Ureter (tissue), 1 donor: ENCODE measurements around the gene PIGM. TPM values are rescaled to one million over a fixed set of nuclear protein-coding genes. Genes with fewer than 3 reads are reported as not detected.

Experiments used
- DNase-seq: peaks from one replicate; pipeline ENCODE4 v3.0.0-alpha.2; 2020; ENCODE audit warnings: low spot score
- total RNA-seq: library from RNA; stranded (reverse); gene quantifications from one replicate; pipeline ENCODE4 v1.2.4, GENCODE V29; 2023
- donor health status: DM: yes; HTN: yes; CAD: no.

Gene PIGM
- total RNA-seq, 1 donor from 2014 or later: 11.1 TPM

DNA sequence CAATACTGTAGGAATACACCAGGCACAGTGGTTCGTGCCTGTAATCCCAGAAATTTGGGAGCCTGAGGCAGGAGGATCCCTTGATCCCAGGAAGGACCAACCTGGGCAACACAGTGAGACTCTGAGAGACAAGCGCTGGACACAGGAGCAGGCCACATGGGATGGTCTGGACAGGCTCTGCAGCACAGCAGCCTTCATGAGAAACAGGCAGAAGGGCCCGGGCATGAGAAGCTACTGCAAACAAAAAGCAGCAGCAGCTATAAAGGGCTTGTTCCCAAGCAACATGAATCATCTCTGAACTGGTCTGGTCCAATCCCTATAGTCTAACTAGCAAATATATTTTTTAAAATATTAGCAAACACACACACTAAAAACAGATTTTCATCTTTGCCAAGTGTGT is 42.2 kb downstream of the PIGM start:
- no peak for DNase-seq

DNA sequence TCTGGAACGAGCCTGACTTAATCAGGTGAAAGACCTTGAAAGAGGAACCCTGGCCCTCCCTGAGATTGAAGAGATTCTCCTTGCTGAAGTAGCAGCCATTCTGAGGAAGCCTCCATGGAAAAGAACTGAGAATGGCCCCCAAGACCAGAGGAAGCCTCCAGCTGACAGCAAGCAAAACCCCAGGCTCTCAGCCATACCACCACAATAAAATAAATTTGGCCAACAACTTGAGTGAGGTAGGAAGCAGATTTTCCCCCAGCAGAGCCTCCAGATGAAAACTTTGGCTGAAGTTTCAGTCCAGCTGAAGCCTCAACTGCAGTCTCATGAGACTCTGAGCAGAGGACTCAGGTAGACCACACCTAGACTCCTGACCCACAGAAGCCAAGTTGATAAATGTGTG is 43.8 kb downstream of the PIGM start:
- DNase-seq: no peak

DNA sequence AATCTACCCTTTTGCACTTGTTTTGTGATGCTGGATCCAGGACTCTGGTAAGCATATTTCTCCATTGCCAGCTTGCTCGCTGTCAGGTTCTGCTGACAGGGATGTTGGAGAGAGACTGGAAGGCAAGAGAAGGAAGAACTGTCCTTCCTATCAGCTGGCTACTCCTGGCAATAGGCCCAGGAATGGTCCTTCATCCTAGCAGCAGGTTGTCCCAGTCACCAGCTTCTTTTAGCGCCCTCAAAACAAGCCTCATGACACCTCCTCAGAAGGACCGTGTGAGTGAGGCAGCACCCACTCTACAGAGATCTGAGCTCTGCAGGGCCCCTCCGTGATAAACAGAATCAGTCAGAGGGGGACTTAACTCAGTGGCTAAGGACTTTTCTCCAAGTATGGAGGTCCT is 44.6 kb downstream of the PIGM start:
- DNase-seq: no peak

DNA sequence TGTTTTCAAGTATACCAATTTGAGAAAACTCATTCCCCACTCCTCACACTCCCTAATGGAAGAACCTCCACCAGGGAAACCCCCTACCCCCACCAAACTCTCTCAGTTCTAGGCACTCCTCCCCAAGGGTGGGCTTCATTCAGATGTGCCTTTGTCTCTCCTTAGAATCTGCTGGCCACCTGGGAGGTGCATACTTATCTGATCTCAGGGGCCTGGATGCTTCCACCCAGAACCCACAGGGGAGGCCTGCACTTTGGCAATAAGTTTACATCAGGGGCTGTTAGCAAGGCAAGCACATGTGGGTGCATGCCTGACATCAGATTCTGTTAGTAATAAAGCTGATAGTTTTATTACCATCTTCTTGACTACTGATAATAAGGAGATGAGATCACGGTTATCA is 45.3 kb downstream of the PIGM start:
- DNase-seq: peak; percentile 8

DNA sequence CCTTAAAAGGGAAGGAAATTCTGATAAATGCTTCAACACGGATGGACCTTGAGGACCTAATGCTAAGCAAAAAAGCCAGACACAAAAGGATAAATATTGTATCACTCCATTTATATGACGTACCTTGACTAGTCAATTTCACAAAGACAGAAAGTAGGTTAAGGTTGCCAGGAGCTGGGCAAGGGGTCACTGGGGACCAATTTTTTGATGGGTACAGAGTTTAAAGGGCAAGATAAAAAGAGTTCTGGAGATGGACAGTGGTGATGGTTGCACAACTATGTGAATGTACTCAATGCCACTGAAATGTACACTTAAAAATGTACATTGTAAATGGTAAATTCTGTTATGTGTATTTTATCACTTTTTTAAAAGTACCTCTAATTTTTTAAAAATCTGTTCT is 45.7 kb downstream of the PIGM start:
- peak; percentile 22 for DNase-seq

DNA sequence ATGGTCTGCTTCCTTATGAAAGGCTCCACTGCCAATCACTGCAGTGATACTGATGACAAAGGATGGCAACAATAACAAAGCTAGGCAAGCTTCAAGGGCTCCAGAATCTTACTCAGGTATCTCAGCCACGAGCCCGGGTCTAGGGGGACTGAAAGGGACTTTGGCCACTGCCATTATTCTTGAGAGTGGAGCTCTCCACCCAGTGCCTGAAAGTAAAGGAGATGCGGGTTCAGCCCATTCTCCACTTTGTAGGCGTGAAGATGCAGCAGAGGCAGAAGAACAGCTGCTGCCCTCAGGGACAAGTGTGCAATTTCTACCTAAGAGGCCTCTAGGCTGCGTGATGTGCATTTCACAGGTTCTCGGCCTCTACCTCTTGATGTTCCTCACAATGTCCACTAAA is 46.3 kb downstream of the PIGM start:
- peak; percentile 26 for DNase-seq

DNA sequence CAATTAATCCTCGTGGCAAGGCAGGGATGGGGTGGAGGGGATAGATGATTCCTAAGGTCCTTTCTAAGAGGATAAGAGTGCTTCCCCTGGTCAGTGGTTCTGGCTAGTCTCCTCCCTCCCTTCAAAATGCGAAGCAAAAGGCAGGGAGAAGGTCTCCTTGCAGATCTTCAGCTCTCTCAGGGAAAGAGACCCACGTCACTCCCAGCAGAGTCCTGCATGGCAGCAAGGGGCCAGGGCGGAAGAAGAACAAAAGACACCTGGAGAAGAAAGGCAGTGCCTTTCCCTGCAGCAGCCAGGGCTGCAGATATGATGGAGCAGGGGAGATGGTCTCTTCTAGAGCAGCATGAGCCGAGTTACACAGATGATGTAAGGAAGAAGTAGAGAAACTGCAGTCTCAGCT is 48.1 kb downstream of the PIGM start:
- no peak for DNase-seq

DNA sequence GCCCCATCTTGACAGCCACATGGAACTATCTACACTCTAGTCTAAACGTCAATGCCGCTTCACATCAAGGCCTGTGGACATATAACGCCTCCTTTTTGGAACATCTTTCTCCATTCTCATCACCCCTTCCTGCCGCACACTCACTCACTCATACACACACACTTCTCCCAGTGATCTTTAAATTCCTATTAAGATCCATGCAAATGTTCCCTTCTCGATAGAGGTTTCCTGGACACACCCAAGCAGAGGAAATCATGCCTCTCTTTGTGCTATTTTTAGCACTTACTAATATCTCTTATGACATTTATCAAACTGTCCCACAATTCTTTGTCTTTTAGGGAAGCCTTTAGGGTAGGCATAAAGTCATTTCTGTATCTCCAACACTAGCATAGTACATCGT is 49.5 kb downstream of the PIGM start:
- DNase-seq: no peak

DNA sequence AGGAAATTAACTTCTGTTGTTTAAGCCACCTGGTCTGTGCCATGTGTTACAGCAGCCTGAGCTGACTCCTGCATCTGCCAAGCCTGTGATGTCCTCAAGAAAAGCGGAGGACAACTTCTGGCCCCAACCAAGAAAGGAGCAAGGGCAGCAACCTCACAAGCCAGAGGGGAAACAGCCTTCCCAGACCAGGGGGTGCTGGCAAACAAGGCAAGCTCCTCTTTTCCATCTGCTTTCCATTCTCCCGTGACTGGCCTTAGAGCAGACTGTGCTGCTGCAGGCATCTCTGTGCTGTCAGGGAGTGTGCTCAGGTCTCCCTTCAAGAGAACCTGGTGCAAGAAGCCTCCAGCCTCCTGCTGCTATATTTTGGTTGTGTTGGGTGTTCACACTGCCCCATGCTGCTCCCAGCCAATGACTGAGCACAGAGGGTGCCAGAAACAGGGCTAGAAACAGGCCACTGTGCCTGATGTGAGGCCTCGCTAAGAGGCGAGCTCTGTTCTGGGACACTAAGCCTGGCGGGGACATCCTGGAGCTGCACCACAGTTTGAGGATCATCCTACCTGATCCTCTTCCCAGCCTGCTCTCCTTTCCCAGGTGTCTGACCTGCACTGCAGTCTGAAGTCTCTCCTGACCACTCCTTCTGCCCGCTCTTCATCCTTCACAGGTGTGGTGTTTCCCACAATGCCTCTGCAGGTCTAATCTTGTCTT is 50.3 kb downstream of the PIGM start:
- DNase-seq: no peak

DNA sequence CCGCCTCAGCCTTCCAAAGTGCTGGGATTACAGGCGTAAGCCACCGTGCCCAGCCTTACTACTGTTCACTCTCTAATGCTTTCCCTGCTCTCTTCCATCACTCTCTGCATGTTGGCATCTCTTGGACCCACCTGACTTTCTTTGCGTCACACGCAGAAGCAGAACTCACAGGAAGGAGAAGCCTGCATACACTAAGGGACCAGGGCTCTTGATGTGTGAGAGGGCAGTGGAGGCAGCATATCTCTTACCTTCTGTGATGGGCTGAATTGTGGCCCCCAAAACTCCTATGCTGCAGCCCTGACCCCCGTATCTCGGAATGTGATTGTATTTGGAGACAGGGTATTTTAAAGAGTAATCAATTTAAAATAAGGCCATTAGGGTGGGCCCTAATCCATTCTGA is 51.0 kb downstream of the PIGM start:
- no peak for DNase-seq

DNA sequence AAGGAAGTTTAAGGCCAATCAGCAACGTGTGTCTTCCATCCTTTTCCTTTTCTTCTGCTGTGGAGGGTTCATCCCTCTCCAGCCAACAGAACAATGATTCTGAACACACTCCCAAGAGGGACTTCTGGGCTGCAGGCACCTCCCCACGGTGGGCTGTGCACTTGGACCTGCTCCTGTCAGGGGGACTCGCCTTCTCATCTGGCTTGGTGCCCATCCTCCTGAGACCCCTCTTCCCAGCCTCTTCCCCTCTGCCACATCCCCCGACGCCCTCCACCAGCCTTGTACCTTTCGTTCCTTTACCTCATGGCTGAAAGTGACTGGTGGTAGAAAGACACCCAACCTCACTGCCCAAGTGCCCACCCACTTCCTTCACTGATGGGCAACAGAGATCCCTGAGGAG is 51.7 kb downstream of the PIGM start:
- DNase-seq: no peak

DNA sequence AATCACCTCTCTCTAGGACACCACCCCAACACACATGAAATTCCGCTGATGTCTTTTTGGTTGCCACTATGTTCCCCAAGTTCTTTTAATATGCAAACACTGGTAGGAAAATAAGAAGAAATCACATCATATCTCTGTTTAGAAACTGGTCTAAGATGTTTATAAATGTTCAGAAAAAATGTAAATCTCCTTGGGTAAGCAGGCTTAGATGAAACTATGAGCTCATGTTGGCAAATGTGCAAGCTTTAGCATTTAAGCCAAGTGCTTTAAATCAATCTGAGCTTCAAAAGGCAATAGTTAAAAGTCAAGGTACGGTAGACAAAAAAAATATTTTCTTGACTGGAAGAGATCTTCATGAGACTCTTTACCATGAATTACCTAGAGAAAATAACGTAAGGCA is 52.5 kb downstream of the PIGM start:
- DNase-seq: no peak

DNA sequence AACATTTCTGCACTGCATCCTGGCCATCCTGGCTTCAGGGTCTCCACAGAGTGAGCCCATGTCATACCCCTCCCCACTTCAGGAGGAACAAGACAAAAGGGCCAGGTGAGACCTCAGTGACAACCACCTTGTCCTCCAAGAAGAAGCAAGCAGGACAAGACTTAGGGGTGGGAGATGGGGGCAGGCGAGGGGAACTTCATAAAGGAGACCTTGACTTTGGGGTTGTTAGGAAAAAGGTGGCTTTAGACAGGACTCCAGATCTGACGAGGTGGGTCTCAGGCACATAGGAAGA is 53.7 kb downstream of the PIGM start:
- no peak for DNase-seq

DNA sequence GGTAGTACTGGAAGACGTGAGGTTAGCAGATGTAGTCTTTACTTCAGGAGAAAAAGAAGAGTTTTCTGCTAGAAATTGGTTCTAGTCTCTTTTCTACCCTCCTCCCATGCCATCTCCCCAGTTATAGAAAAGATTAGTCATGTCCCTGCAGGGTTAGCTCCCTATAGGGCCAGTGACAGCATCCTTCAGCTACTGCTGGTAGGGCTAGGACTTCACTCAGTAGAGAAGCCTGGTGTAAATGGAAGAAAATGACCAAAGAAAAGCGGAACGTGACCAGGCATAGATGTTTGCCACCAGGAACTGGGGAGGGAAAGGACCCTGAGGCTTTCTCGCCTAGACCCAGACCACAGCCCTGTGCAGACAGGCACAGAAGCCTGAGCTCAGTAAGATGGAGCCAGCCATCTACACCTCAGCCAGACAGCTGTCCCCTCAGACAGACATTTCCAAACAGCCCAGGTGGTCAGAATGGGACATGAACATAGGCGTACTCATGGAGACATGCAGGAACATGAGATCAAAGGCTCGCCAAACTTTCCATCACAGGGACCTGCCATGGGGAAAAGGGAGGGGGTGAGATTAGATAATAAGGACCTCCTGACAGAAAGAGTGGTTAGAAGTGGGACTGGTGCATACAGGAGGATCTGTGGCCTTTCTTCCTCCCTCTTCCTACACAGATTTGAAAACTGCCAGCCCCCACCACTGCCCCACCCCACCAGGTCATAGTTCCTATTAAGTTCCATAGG is 54.3 kb downstream of the PIGM start:
- DNase-seq: no peak

Other genes starting within 250 kb of the PIGM start
- gene FCRL6, start 229.6 kb downstream of the PIGM start, total RNA-seq: 0.49 TPM
- gene SLAMF8, start 205.1 kb downstream of the PIGM start, total RNA-seq: 3.6 TPM
- gene VSIG8, start 169.3 kb downstream of the PIGM start, total RNA-seq: not detected
- 1.6 TPM for gene CFAP45, start 131.8 kb downstream of the PIGM start, total RNA-seq
- gene TAGLN2, start 106.5 kb downstream of the PIGM start, total RNA-seq: 322 TPM
- 13.8 TPM for gene IGSF9, start 86.4 kb downstream of the PIGM start, total RNA-seq
- gene SLAMF9, start 77.8 kb downstream of the PIGM start, total RNA-seq: not detected
- not detected for gene KCNJ10, start 38.2 kb upstream of the PIGM start, total RNA-seq
- gene KCNJ9, start 49.5 kb upstream of the PIGM start, total RNA-seq: not detected
- 22.4 TPM for gene IGSF8, start 66.6 kb upstream of the PIGM start, total RNA-seq
- 41.2 TPM for gene ATP1A2, start 83.8 kb upstream of the PIGM start, total RNA-seq
- 16.5 TPM for gene ATP1A4, start 119.6 kb upstream of the PIGM start, total RNA-seq
- 10.5 TPM for gene CASQ1, start 158.6 kb upstream of the PIGM start, total RNA-seq
- 133 TPM for gene PEA15, start 173.4 kb upstream of the PIGM start, total RNA-seq
- 137 TPM for gene DCAF8, start 230.6 kb upstream of the PIGM start, total RNA-seq